GM12878 (cell line): ENCODE results near the gene CD209. TPM values are rescaled to one million over a fixed set of nuclear protein-coding genes. Genes with fewer than 3 reads are reported as not detected.

Experiments
- BCL11A ChIP-seq: IDR thresholded peaks from 2 replicates; pipeline ENCODE4 v1.6.1; 2011; ENCODE audit warnings: low read depth, low read length
- BRCA1 ChIP-seq: IDR thresholded peaks from 2 replicates; pipeline ENCODE4 v1.6.1; 2011; ENCODE audit warnings: low read depth, low read length, improper control_type of control experiment
- CREM ChIP-seq: IDR thresholded peaks from 2 replicates; pipeline ENCODE4 v1.6.1; 2014; ENCODE audit warnings: antibody characterized with exemption, low read depth
- EGR1 ChIP-seq, 2 experiments: IDR thresholded peaks; 1 replicate in 1 of 2; 2 replicates in 1 of 2; pipeline ENCODE4 v1.6.1; 2011 to 2012; ENCODE audit warnings: low read depth in 2 of 2, low read length in 2 of 2, borderline replicate concordance in 1 of 2, mild to moderate bottlenecking in 1 of 2, moderate library complexity in 1 of 2
- EP300 ChIP-seq, 2 experiments: fragments of 150-350 bp in 1 of 2; IDR thresholded peaks; 2 replicates each; pipeline ENCODE4 v1.6.1; 2011 to 2012; ENCODE audit warnings: low read depth in 2 of 2, low read length in 2 of 2, borderline replicate concordance in 1 of 2, improper control_type of control experiment in 1 of 2, inconsistent platforms in 1 of 2; ENCODE audit not compliant: control insufficient read depth in 1 of 2
- GATAD2B ChIP-seq: fragments of 450-650 bp; conservative IDR thresholded peaks from 2 replicates; pipeline ENCODE4 v1.6.1; 2017; ENCODE audit warnings: low read depth, mild to moderate bottlenecking, moderate library complexity
- HDGF ChIP-seq: fragments of 450-650 bp; IDR thresholded peaks from 2 replicates; pipeline ENCODE4 v1.6.1; 2016; ENCODE audit warnings: antibody characterized with exemption
- KLF5 ChIP-seq: fragments of 450-650 bp; IDR thresholded peaks from 2 replicates; pipeline ENCODE4 v1.6.1; 2014; ENCODE audit warnings: mild to moderate bottlenecking; ENCODE audit not compliant: partially characterized antibody
- MEF2A ChIP-seq: IDR thresholded peaks from 2 replicates; pipeline ENCODE4 v1.6.1; 2011; ENCODE audit warnings: low read depth, mild to moderate bottlenecking, low read length, moderate library complexity; ENCODE audit not compliant: insufficient read depth
- NBN ChIP-seq: fragments of 450-650 bp; IDR thresholded peaks from 2 replicates; pipeline ENCODE4 v1.6.1; 2016
- NR2C1 ChIP-seq: fragments of 450-650 bp; IDR thresholded peaks from 2 replicates; pipeline ENCODE4 v1.6.1; 2017; ENCODE audit warnings: antibody characterized with exemption, mild to moderate bottlenecking, moderate library complexity
- PAX5 ChIP-seq: IDR thresholded peaks from 2 replicates; pipeline ENCODE4 v1.6.1; 2011; ENCODE audit warnings: low read depth, low read length, borderline replicate concordance
- POU2F2 ChIP-seq: IDR thresholded peaks from 3 replicates; pipeline ENCODE4 v1.6.1; 2011; ENCODE audit warnings: low read depth, mild to moderate bottlenecking, low read length, borderline replicate concordance
- PRDM15 ChIP-seq: fragments of 450-650 bp; formaldehyde crosslinking; IDR thresholded peaks from 2 replicates; pipeline ENCODE4 v1.4.0; 2020; ENCODE audit warnings: mild to moderate bottlenecking, moderate library complexity
- RAD51 ChIP-seq: fragments of 450-650 bp; IDR thresholded peaks from 2 replicates; pipeline ENCODE4 v1.6.1; 2016; ENCODE audit warnings: moderate library complexity, mild to moderate bottlenecking, inconsistent platforms
- RB1 ChIP-seq: fragments of 450-650 bp; formaldehyde crosslinking; IDR thresholded peaks from 2 replicates; pipeline ENCODE4 v1.6.1; 2017; ENCODE audit warnings: mild to moderate bottlenecking, borderline replicate concordance
- RELA ChIP-seq: fragments of 450-650 bp; IDR thresholded peaks from 2 replicates; pipeline ENCODE4 v1.8.0; 2014; ENCODE audit warnings: borderline replicate concordance; ENCODE audit not compliant: partially characterized antibody
- RUNX3 ChIP-seq: IDR thresholded peaks from 2 replicates; pipeline ENCODE4 v1.6.1; 2012; ENCODE audit warnings: low read length, inconsistent platforms
- SKIL ChIP-seq: fragments of 450-650 bp; IDR thresholded peaks from 2 replicates; pipeline ENCODE4 v1.6.1; 2017; ENCODE audit warnings: mild to moderate bottlenecking, low read depth, inconsistent platforms; ENCODE audit not compliant: poor library complexity, severe bottlenecking
- SMARCA5 ChIP-seq: fragments of 450-650 bp; IDR thresholded peaks from 2 replicates; pipeline ENCODE4 v1.6.1; 2017; ENCODE audit warnings: mild to moderate bottlenecking
- SUPT20H ChIP-seq: IDR thresholded peaks from 2 replicates; pipeline ENCODE4 v1.6.1; 2011; ENCODE audit warnings: low read depth, mild to moderate bottlenecking, low read length, moderate library complexity, borderline replicate concordance; ENCODE audit not compliant: control insufficient read depth
- ZNF384 ChIP-seq: IDR thresholded peaks from 2 replicates; pipeline ENCODE4 v1.6.1; 2012; ENCODE audit warnings: low read depth, mild to moderate bottlenecking, low read length, improper control_type of control experiment, borderline replicate concordance
- polyA plus RNA-seq, 11 experiments: library from polyadenylated mRNA; depleted of rRNA in 4 of 11; unstranded in 6 of 11; stranded (reverse) in 5 of 11; fragments of >200 nt; fragmentation: Nextera tagmentation in 4 of 11; fragmentation: Illumina TruSeq in 1 of 11; extraction: Ambion mirVana in 4 of 11; extraction: Trizol in 1 of 11; gene quantifications; 1 replicate in 1 of 11; 2 replicates in 10 of 11; pipeline versions ENCODE4 v1.2.1 to v1.2.3, GENCODE V29; 2011 to 2016; ENCODE audit warnings: inconsistent platforms in 2 of 11, missing spikeins in 2 of 11, low read depth in 1 of 11
- total RNA-seq, 4 experiments: library from RNA; depleted of rRNA in 3 of 4; stranded (reverse); fragments of >200 nt in 3 of 4; fragmentation: Illumina TruSeq in 1 of 4; extraction: Trizol in 1 of 4; gene quantifications; 2 replicates each; pipeline versions ENCODE4 v1.2.1 to v1.2.3, GENCODE V29; 2013 to 2021
- TF ChIP-seq, protein P1 (sequence below): fragments of 450-650 bp; IDR thresholded peaks from 2 replicates; pipeline ENCODE4 v1.6.1; 2016; ENCODE audit warnings: mild to moderate bottlenecking
- TF ChIP-seq, protein P2 (sequence below): fragments of 450-650 bp; IDR thresholded peaks from 2 replicates; pipeline ENCODE4 v1.6.1; 2017; ENCODE audit warnings: borderline replicate concordance

CD209 gene
- total and polyA plus RNA-seq, 10 of the 15 experiments (the other 5 are each of a cell fraction or from before 2014, with no cell fraction given) = 0.04 to 0.21 (median 0.10) TPM; not detected in 3

DNA sequence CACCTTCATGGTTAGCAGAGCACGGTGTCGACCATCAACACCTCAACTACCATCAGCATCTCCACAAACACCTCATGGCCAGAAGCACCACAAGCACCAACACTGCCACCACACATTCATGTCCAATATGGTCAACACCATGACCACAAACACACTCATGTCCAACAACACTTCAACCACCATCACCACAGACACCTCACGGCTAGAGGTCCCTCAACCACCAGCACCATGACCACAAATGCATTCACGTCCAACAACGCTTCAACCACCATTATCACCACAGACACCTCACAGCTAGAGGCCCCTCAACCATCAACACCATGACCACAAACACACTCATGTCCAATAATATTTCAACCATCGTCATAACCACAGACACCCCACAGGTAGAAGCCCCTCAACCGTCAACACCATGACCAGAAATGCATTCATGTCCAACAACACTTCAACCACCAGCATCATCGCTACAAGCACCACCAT lies 56.5 kb downstream of the CD209 start (continued):
- peak; percentile 73 for TF ChIP-seq SKIL
- TF ChIP-seq EP300 (IDR thresholded peaks at IDR 0.05; ENCODE audit: borderline replicate concordance in 1 of 2, control insufficient read depth in 1 of 2, low read depth in 2 of 2, low read length in 2 of 2) = peak; percentile 52 to 71; a peak in 2 of 4 replicates
- no peak for TF ChIP-seq ZNF384
- no peak for TF ChIP-seq BRCA1
- TF ChIP-seq EGR1 (IDR thresholded peaks at IDR 0.05; ENCODE audit: borderline replicate concordance in 1 of 2, low read depth in 2 of 2, low read length in 2 of 2) = no peak
- TF ChIP-seq HDGF = peak; percentile 89
- TF ChIP-seq MEF2A = 0 out of 2 replicates have a peak, but pooled peaks have one; percentile 9
- no peak for TF ChIP-seq RB1
- peak; percentile 99 for TF ChIP-seq NBN
- no peak for TF ChIP-seq PRDM15 (CRISPR knock-in tag)
- TF ChIP-seq SMARCA5 = no peak
- no peak for TF ChIP-seq KLF5
- TF ChIP-seq, protein P1, sequence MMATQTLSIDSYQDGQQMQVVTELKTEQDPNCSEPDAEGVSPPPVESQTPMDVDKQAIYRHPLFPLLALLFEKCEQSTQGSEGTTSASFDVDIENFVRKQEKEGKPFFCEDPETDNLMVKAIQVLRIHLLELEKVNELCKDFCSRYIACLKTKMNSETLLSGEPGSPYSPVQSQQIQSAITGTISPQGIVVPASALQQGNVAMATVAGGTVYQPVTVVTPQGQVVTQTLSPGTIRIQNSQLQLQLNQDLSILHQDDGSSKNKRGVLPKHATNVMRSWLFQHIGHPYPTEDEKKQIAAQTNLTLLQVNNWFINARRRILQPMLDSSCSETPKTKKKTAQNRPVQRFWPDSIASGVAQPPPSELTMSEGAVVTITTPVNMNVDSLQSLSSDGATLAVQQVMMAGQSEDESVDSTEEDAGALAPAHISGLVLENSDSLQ = peak; percentile 14; the same call in 1 of the 2 replicates
- peak; percentile 85; the same call in 2 of the 3 replicates for TF ChIP-seq POU2F2
- TF ChIP-seq, protein P2, sequence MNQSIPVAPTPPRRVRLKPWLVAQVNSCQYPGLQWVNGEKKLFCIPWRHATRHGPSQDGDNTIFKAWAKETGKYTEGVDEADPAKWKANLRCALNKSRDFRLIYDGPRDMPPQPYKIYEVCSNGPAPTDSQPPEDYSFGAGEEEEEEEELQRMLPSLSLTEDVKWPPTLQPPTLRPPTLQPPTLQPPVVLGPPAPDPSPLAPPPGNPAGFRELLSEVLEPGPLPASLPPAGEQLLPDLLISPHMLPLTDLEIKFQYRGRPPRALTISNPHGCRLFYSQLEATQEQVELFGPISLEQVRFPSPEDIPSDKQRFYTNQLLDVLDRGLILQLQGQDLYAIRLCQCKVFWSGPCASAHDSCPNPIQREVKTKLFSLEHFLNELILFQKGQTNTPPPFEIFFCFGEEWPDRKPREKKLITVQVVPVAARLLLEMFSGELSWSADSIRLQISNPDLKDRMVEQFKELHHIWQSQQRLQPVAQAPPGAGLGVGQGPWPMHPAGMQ = peak; percentile 97
- TF ChIP-seq CREM = no peak
- TF ChIP-seq PAX5 = peak; percentile 99
- no peak for TF ChIP-seq SUPT20H
- TF ChIP-seq NR2C1 = no peak
- TF ChIP-seq RUNX3 = peak; percentile 100
- TF ChIP-seq BCL11A = peak; percentile 80
- TF ChIP-seq RAD51 = 0 out of 2 replicates have a peak, but pooled peaks have one; percentile 40
- TF ChIP-seq GATAD2B = peak; percentile 84
- peak; percentile 6 for TF ChIP-seq RELA
